PC-3 (cell line): ENCODE measurements around the gene FOXC2. TPM values are rescaled to one million over a fixed set of nuclear protein-coding genes. Genes with fewer than 3 reads are reported as not detected.
A peak's percentile ranks its signal among the peaks of the same experiment; 100 is the strongest.

Experiments used
- ATAC-seq: fragments of 200-7000 bp; cut with Tn5 transposase; 2 replicates; pipeline ENCODE4 v1.9.1; 2020; ENCODE audit warnings: mild to moderate bottlenecking, moderate library complexity
- BruUV-seq: library from RNA; stranded (reverse); fragments of 400-500 nt; replicated peaks from 2 replicates; lab custom pipeline; 2021; lab: Mats Ljungman, UMichigan
- CTCF ChIA-PET: fragments of 300-600 bp; sonication (Branson Sonifier 250); formaldehyde crosslinking; loops from one replicate; lab custom pipeline; 2022; ENCODE audit warnings: antibody characterized with exemption; lab: Charles Lee
- POLR2A ChIA-PET: fragments of 300-600 bp; sonication (Branson Sonifier 250); formaldehyde crosslinking; loops from one replicate; lab custom pipeline; 2022; ENCODE audit warnings: antibody characterized with exemption; ENCODE audit not compliant: unreplicated experiment; lab: Charles Lee
- DNase-seq: peaks from one replicate; pipeline ENCODE4 v3.0.0-alpha.2; 2015
- H2AFZ ChIP-seq: fragments of 300-600 bp; sonication (generic); 2 replicates; pipeline ENCODE4 v1.6.0; 2016; ENCODE audit warnings: antibody characterized with exemption, low read length
- H3F3A ChIP-seq: fragments of 300-600 bp; sonication (generic); one replicate; pipeline ENCODE4 v1.6.0; 2017; ENCODE audit warnings: antibody characterized with exemption, low read length, control low read depth, mild to moderate bottlenecking; ENCODE audit not compliant: unreplicated experiment
- H3K27ac ChIP-seq: fragments of 300-600 bp; sonication (generic); 2 replicates; pipeline ENCODE4 v1.5.1; 2016; ENCODE audit warnings: mild to moderate bottlenecking, low read length
- H3K27me3 ChIP-seq: fragments of 300-600 bp; sonication (generic); 2 replicates; pipeline ENCODE4 v1.6.1; 2016; ENCODE audit warnings: low read length, mixed read lengths
- H3K36me3 ChIP-seq: fragments of 300-600 bp; sonication (generic); 2 replicates; pipeline ENCODE4 v1.6.1; 2016; ENCODE audit warnings: low read depth, mixed run types, low read length, mixed read lengths
- H3K4me1 ChIP-seq: fragments of 300-600 bp; sonication (generic); 2 replicates; pipeline ENCODE4 v1.5.1; 2016; ENCODE audit warnings: low read length; ENCODE audit not compliant: insufficient read depth
- H3K4me2 ChIP-seq: fragments of 300-600 bp; sonication (generic); 2 replicates; pipeline ENCODE4 v1.6.0; 2016; ENCODE audit warnings: low read length
- H3K4me3 ChIP-seq: fragments of 300-600 bp; sonication (generic); 2 replicates; pipeline ENCODE4 v1.5.1; 2016; ENCODE audit warnings: mild to moderate bottlenecking, low read length, mixed read lengths
- H3K79me2 ChIP-seq: fragments of 300-600 bp; sonication (generic); 2 replicates; pipeline ENCODE4 v1.6.1; 2017; ENCODE audit warnings: low read length, mixed read lengths
- H3K9ac ChIP-seq: fragments of 300-600 bp; sonication (generic); 2 replicates; pipeline ENCODE4 v1.6.0; 2016; ENCODE audit warnings: mild to moderate bottlenecking, low read length
- H3K9me2 ChIP-seq: fragments of 300-600 bp; sonication (generic); replicated peaks from 2 replicates; pipeline ENCODE4 v1.6.1; 2016; ENCODE audit warnings: mixed run types, low read length, mixed read lengths
- H3K9me3 ChIP-seq: fragments of 300-600 bp; sonication (generic); 2 replicates; pipeline ENCODE4 v1.6.1; 2016; ENCODE audit warnings: low read length, mixed read lengths
- H4K20me1 ChIP-seq: fragments of 300-600 bp; sonication (generic); 2 replicates; pipeline ENCODE4 v1.6.1; 2016; ENCODE audit warnings: low read length, mixed read lengths
- CTCF ChIP-seq: fragments of 300-600 bp; sonication (generic); conservative IDR thresholded peaks from 2 replicates; pipeline ENCODE4 v1.5.1; 2017; ENCODE audit warnings: antibody characterized with exemption, low read depth, mild to moderate bottlenecking, low read length
- EZH2 ChIP-seq: fragments of 300-600 bp; sonication (generic); IDR thresholded peaks from one replicate; pipeline ENCODE4 v1.6.1; 2017; ENCODE audit warnings: antibody characterized with exemption, mild to moderate bottlenecking, low read length; ENCODE audit not compliant: unreplicated experiment
- EZH2phosphoT487 ChIP-seq: fragments of 300-600 bp; sonication (generic); IDR thresholded peaks from 2 replicates; pipeline ENCODE4 v1.6.1; 2018; ENCODE audit warnings: mild to moderate bottlenecking, antibody characterized with exemption, low read length, borderline replicate concordance
- intact Hi-C: fragments of 100-400 bp; cut with micrococcal nuclease; formaldehyde crosslinking; loops from 2 replicates; pipeline ENCODE4 v1.9.0; 2023
- total RNA-seq: library from RNA; depleted of rRNA; stranded (reverse); fragments of >200 nt; gene quantifications from 2 replicates; pipeline ENCODE4 v1.2.3, GENCODE V29; 2014

Gene FOXC2
- total RNA-seq, 1 experiment from 2014 or later = not detected

- Histone ChIP-seq H3K9ac (no peak overlapping the region), H2AFZ (no peak overlapping the region), H3K9me3 (no peaks in the 10 kb centered on the region), H3K27ac (no peak overlapping the region), H3K27me3 (peaks cover 32% of the 10 kb centered on the region), H3K79me2 (no peaks in the 10 kb centered on the region), H3F3A (no peaks in the 10 kb centered on the region), H3K9me2 (no peaks in the 10 kb centered on the region), H3K36me3 (no peaks in the 10 kb centered on the region), H4K20me1 (no peaks in the 10 kb centered on the region), H3K4me3 (peak overlapping the region; percentile 44; the same call in 1 of the 2 replicates), H3K4me2 (peak overlapping the region; percentile 59), H3K4me1 (0 out of 2 replicates have a peak, but pooled peaks cover 6% of the 10 kb centered on the region)
- TF ChIP-seq EZH2phosphoT487 (no peak), CTCF (no peak), EZH2 (no peak)
- DNase-seq = no peak
- ChIA-PET POLR2A (no interaction called here), CTCF (no interaction called here)
- no peak for ATAC-seq
- intact Hi-C loops = loop anchor here (1.0 to 2.0 kb wide), 2 partner anchors 448 to 700 kb away; no protein-coding TSS in a partner anchor
- BruUV-seq = no TSS peak
These were observed 46.1 kb upstream of the FOXC2 start for GRCh38 chr16:86520317-86521210.

- TF ChIP-seq CTCF (no peak), EZH2 (no peak), EZH2phosphoT487 (no peak)
- H4K20me1 ChIP-seq = no peaks in the 10 kb centered on the region
- peaks cover 23% of the 10 kb centered on the region for H3K27me3 ChIP-seq
- H3K36me3 ChIP-seq = no peaks in the 10 kb centered on the region
- ATAC-seq = no peak
- H3K79me2 ChIP-seq = no peaks in the 10 kb centered on the region
- H3K9me3 ChIP-seq = no peaks in the 10 kb centered on the region
- H3K9ac ChIP-seq = no peak overlapping the region
- POLR2A ChIA-PET = no interaction called here
- CTCF ChIA-PET = no interaction called here
- no peak overlapping the region for H2AFZ ChIP-seq
- intact Hi-C loops = loop anchor here (2.0 kb wide), 1 partner anchor 701 kb away; no protein-coding TSS in a partner anchor
- no peak for DNase-seq
- H3K9me2 ChIP-seq = no peaks in the 10 kb centered on the region
- 0 out of 2 replicates have a peak, but pooled peaks cover 6% of the 10 kb centered on the region for H3K4me1 ChIP-seq
- no peak overlapping the region for H3K4me3 ChIP-seq
- H3K4me2 ChIP-seq = no peak overlapping the region
- no peak overlapping the region for H3K27ac ChIP-seq
- no TSS peak for BruUV-seq
- no peaks in the 10 kb centered on the region for H3F3A ChIP-seq
These were observed 45.1 kb upstream of the FOXC2 start for GRCh38 chr16:86521236-86522197.
